G401 (cell line): ENCODE data around the gene HSD17B8. TPM values are rescaled to one million over a fixed set of nuclear protein-coding genes. Genes with fewer than 3 reads are reported as not detected.
A peak's percentile ranks its signal among the peaks of the same experiment; 100 is the strongest.

ENCODE experiments used
- DNase-seq: peaks from one replicate; pipeline ENCODE4 v3.0.0-alpha.2; 2015; ENCODE audit warnings: low spot score
- in situ Hi-C: cut with HindIII; loops from 2 replicates; pipeline ENCODE4 v1.10.0; 2016; ENCODE audit warnings: low sequenced_read_pairs, mixed read lengths
- total RNA-seq: library from RNA; depleted of rRNA; stranded (reverse); fragments of >200 nt; shearing (Covaris generic); gene quantifications from 2 replicates; pipeline ENCODE4 v1.2.3, GENCODE V29; 2014

HSD17B8 gene
- total RNA-seq, 1 experiment from 2014 or later: 13.3 TPM

- DNase-seq: no peak
- in situ Hi-C loops: no loop called here
Observed at GRCh38 chr6:33189164-33189563, 15.3 kb upstream of the HSD17B8 start.

GRCh38 chr6:33189625-33190448, 14.6 kb upstream of the HSD17B8 start:
- DNase-seq: no peak

GRCh38 chr6:33190504-33191107, 13.8 kb upstream of the HSD17B8 start:
- in situ Hi-C loops: no loop called here
- DNase-seq: no peak

More at GRCh38 chr6:33189625-33190448, 14.6 kb upstream of the HSD17B8 start:
- in situ Hi-C loops: no loop called here

- in situ Hi-C loops: no loop called here
- no peak for DNase-seq
Observed at GRCh38 chr6:33191383-33192104, 12.9 kb upstream of the HSD17B8 start.

GRCh38 chr6:33192105-33192646, 12.3 kb upstream of the HSD17B8 start, which contains the start of gene COL11A2:
Gene COL11A2 (minus strand): TSS chr6:33192467. CDS start chr6:33192240, 227 bp downstream.
- in situ Hi-C loops: no loop called here
- no peak for DNase-seq

- DNase-seq: peak; percentile 27
Observed at GRCh38 chr6:33192671-33193602, 11.5 kb upstream of the HSD17B8 start.

GRCh38 chr6:33193619-33194018, 10.8 kb upstream of the HSD17B8 start:
- no peak for DNase-seq
- in situ Hi-C loops: no loop called here

More at GRCh38 chr6:33192671-33193602, 11.5 kb upstream of the HSD17B8 start:
- in situ Hi-C loops: no loop called here

GRCh38 chr6:33194431-33194979, 9.9 kb upstream of the HSD17B8 start:
- in situ Hi-C loops: no loop called here
- no peak for DNase-seq

- no peak for DNase-seq
- in situ Hi-C loops: no loop called here
Observed at GRCh38 chr6:33195304-33196165, 8.9 kb upstream of the HSD17B8 start.

- in situ Hi-C loops: no loop called here
- peak; percentile 74 for DNase-seq
Observed at GRCh38 chr6:33197431-33198048, 6.9 kb upstream of the HSD17B8 start.

GRCh38 chr6:33198159-33198852, 6.1 kb upstream of the HSD17B8 start:
- in situ Hi-C loops: no loop called here
- DNase-seq: no peak

GRCh38 chr6:33198853-33199436, 5.5 kb upstream of the HSD17B8 start:
- no peak for DNase-seq
- in situ Hi-C loops: no loop called here

GRCh38 chr6:33199687-33200218, 4.7 kb upstream of the HSD17B8 start:
- in situ Hi-C loops: no loop called here
- DNase-seq: no peak

GRCh38 chr6:33200219-33201146, 4.0 kb upstream of the HSD17B8 start, which contains the start of the genes RXRB and SLC39A7:
Gene RXRB (minus strand): TSS chr6:33200665. CDS start chr6:33200476, 189 bp downstream.
Gene SLC39A7 (plus strand): TSS chr6:33200867. CDS start chr6:33201246, 379 bp downstream.
- peak; percentile 99 for DNase-seq
- in situ Hi-C loops: no loop called here

- in situ Hi-C loops: no loop called here
- no peak for DNase-seq
Observed at GRCh38 chr6:33201147-33201545, 3.3 kb upstream of the HSD17B8 start.
